ENCODE data around the gene SLC10A7.

GRCh38 chr4:146545102-146545501 is 23.4 kb upstream of the SLC10A7 start:
- TF ChIP-seq CTCF (IDR thresholded peaks at IDR 0.05) (no peak), EP300 (IDR thresholded peaks at IDR 0.05) (no peak)
